Measurements from ENCODE around the gene BRS3.
"Not testable (repeated sequence)": the region's sequence is repeated elsewhere in the genome, so short reads cannot be mapped to it uniquely, and the experiment has no call there.

Gene BRS3

GRCh38 chrX:136487647-136488046, at the start of gene BRS3:
Gene BRS3 (plus strand): TSS chrX:136487947. CDS start chrX:136488115, 168 bp downstream.
- no peak for DNase-seq (ENCODE audit: low read depth)

GRCh38 chrX:136438192-136438591, 49.6 kb upstream of the BRS3 start:
- no peak for DNase-seq (ENCODE audit: low read depth)

DNA sequence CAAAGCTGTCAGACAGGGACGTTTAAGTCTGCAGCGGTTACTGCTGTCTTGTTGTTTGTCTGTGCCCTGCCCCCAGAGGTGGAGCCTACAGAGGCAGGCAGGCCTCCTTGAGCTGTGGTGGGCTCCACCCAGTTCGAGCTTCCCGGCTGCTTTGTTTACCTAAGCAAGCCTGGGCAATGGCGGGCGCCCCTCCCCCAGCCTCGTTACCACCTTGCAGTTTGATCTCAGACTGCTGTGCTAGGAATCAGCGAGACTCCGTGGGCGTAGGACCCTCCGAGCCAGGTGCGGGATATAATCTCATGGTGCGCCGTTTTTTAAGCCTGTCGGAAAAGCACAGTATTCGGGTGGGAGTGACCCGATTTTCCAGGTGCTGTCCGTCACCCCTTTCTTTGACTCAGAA, 42.1 kb upstream of the BRS3 start:
- not testable (repeated sequence) for DNase-seq (ENCODE audit: low read depth)

- DNase-seq (ENCODE audit: low read depth), result no peak
Observed at GRCh38 chrX:136446208-136446607, 41.5 kb upstream of the BRS3 start.

DNA sequence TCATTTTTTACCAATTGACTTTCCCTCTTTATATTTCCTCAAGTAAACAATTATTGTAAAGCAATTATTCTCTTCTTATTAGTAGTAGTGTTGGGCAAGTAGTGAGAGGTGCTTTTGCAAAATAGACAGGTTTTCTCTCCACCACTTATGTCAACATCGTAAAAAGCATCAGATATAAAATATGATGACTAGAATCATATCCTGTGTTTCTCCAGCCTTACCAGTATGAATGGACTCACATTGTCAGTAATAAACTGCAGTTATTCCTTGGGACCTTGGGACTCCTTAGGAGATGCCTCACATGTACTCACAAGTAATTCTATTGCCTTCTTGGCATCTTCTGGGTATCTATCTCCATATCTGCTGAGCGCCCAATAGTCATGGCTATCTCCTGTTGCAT, 40.4 kb upstream of the BRS3 start:
- DNase-seq (ENCODE audit: low read depth), result no peak

GRCh38 chrX:136447968-136448367, 39.8 kb upstream of the BRS3 start:
- no peak for DNase-seq (ENCODE audit: low read depth)

- DNase-seq (ENCODE audit: low read depth), result no peak
Observed at GRCh38 chrX:136450050-136450830, 37.5 kb upstream of the BRS3 start.

GRCh38 chrX:136452614-136453013, 35.1 kb upstream of the BRS3 start:
- DNase-seq (ENCODE audit: low read depth), result no peak

GRCh38 chrX:136453114-136453513, 34.6 kb upstream of the BRS3 start:
- no peak for DNase-seq (ENCODE audit: low read depth)

DNA sequence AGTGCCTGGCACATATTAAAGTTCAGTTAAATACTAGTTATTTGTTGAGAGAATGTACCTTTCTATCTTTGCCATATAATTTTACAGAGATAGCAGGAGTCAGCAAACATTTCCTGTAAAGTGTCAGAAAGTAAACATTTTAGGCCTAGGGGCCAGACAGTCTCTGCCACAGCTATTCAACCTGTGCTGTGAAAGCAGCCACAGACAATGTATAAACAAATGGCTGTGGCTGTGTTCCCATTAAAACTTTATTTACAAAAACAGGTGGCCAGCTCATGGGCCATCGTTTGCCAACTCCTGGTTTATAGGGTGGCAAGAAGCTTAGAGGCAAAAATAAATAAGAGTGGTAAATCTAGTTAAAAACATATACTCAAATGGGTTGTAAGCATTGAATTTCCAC, 34.0 kb upstream of the BRS3 start:
- DNase-seq (ENCODE audit: low read depth), result no peak

DNA sequence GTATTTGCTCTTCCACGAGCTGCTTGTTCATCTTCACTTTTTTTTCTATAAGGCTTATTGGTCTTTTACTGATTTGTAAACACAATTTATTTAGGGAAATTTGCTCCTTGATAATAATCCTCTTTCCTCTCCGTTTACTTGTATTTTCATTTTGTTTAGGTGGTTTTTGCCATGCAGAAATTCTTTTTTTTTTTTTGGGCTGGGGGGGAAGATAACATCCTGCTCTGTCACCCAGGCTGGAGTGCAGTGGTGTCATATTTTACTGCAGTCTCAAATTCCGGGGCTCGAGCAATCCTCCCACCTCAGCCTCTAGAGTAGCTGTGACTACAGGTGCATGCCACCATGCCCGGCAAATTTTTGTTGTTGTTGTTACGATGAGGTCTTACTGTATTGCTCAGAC, 31.6 kb upstream of the BRS3 start:
- DNase-seq (ENCODE audit: low read depth), result no peak

GRCh38 chrX:136457303-136457917, 30.3 kb upstream of the BRS3 start:
- no peak for DNase-seq (ENCODE audit: low read depth)

GRCh38 chrX:136464589-136464988, 23.2 kb upstream of the BRS3 start:
- no peak for DNase-seq (ENCODE audit: low read depth)

DNA sequence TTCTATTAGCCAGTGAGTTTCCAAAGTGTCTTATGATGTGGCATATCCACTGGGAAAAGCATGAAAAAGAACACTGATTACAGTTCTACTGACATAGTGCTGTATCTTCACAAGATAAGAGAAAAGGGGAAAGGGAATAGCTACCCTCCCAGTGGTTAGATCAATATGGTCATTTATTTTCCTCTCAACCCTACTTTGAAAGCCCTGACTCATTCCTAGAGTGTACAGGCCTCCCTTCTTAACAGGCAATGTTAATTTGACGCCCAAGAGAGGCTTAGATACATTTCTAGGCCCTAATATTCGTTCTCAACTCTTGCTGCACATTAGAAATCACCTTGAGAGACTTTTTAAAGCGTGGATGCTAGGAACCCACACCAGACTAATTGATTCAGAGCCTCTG, 20.4 kb upstream of the BRS3 start:
- no peak for DNase-seq (ENCODE audit: low read depth)

- DNase-seq (ENCODE audit: low read depth), result no peak
Observed at GRCh38 chrX:136468391-136469103, 19.2 kb upstream of the BRS3 start.

DNA sequence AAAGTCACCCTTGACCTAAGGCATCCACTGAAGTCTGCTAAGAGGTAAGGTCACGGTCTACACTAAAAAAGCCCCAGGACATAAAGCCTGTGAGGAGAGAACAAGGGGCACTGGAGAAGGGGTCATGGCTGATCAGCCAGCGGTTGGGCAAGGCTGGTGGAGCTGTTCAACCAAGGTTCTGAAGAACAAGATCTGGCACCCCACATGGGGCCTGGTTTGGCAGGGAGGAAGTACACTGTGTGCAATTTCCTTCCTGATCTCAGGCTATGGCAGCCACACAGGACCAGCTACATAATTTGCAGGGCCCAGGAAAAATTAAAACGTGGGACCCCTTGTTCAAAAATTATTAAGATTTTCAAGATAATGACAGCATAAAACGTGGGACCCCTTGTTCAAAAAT, 14.1 kb upstream of the BRS3 start:
- no peak for DNase-seq (ENCODE audit: low read depth)

DNA sequence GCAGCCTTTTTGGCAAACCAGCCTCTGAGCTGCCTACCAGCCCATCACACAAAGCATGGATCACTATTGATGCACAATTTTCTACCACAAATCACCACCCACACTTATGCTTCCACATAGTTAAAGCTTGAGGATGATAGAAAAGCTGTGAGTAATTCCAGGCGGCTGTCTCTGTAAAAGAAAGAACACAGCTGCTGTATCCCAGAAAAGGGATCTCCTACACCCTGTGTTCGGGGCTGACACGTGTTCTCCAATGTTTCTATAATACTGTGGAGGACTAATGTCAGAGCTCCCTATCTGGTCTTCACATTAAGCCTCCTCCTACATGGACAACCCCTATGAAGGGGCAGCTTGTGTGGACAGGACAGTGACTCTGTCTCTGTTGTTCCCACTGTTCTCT, 12.5 kb upstream of the BRS3 start:
- DNase-seq (ENCODE audit: low read depth), result no peak

DNA sequence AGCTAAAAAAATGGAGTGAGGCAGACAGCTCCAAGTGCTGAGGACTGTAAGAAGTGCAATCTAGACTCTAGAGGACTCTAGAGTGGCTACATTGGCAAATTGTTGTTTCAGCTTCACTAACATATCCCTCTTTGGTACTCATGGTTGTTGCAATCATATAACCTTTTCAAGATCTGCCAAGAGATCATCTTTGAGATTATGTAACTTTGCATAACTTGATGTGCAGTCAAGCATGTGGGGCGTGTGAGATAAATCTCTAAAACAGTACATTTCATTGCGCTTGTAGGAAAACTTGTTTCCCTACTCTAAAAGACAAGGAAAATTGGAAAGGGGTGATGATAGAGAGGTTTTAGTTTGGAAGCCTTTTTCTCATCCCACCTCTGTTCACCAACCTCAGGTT, 11.2 kb upstream of the BRS3 start:
- no peak for DNase-seq (ENCODE audit: low read depth)

GRCh38 chrX:136477026-136477425, 10.7 kb upstream of the BRS3 start:
- DNase-seq (ENCODE audit: low read depth), result no peak

DNA sequence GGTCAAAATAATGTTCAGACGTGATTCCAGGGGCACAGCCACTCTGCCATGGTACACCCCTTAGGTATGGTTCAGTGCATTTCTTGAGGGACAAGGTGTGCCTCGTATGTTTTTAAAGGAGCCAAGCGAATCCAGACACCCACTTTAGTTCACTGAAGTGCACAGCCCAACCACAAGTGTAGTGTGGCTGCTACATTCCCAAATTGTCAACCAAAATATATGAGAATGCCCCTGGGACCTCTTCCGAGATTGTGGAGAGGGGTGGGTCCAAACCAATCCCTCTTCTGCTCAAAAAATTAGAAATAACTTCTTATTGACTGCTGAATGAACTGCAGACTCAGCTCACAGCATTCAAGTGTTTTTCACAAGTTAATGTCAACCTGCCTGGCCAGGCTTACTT, 7.4 kb upstream of the BRS3 start:
- no peak for DNase-seq (ENCODE audit: low read depth)

DNA sequence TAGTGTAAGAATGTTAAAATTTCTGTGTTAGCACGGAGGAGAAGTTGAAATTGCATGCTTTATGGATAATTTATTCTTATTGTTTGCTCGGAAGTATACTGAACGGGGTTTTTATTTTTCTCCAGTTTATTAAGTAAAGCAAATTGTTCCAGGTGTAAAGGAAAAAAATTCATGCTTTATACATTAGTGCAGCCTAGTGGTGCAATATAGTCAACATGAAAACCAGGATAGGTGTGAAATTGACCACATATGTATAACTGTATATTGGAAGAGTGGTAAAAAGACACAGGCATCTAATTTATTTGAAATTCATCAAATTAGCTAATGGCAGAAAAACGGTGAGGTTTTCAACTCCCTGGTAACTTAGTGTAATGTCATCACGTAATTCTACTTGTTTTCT, 959 bp downstream of the BRS3 start:
- no peak for DNase-seq (ENCODE audit: low read depth)

GRCh38 chrX:136491832-136492231, 4.1 kb downstream of the BRS3 start:
- DNase-seq (ENCODE audit: low read depth), result no peak

GRCh38 chrX:136493011-136493410, 5.3 kb downstream of the BRS3 start:
- no peak for DNase-seq (ENCODE audit: low read depth)
